Hematopoietic multipotent progenitor cell (in vitro differentiated cells): ENCODE measurements around the gene SEM1. TPM values are rescaled to one million over a fixed set of nuclear protein-coding genes. Genes with fewer than 3 reads are reported as not detected.
"Not testable (repeated sequence)": the region's sequence is repeated elsewhere in the genome, so short reads cannot be mapped to it uniquely, and the experiment has no call there.

Experiments
- DNase-seq, 3 donors: peaks; one replicate each; pipeline ENCODE4 v3.0.0-alpha.2; 2011 to 2015; ENCODE audit warnings: low read depth in 2 of 3, low spot score in 2 of 3
- total RNA-seq: library from RNA; depleted of rRNA; stranded (reverse); fragments of >200 nt; gene quantifications from one replicate; pipeline ENCODE4 v1.2.3, GENCODE V29; 2012

Gene SEM1
- 4.3 TPM for total RNA-seq

- DNase-seq, result peak; percentile 34 to 81 (median 80)
Measured at GRCh38 chr7:96709381-96710228, at the start of gene SEM1. SEM1 (minus strand) TSS chr7:96709846; CDS start chr7:96709763, 83 bp downstream.

- not testable (repeated sequence) for DNase-seq
Measured at GRCh38 chr7:96757880-96758279, 48.2 kb upstream of the SEM1 start.

GRCh38 chr7:96747418-96747940 is 37.8 kb upstream of the SEM1 start:
- no peak for DNase-seq

GRCh38 chr7:96740130-96740529 is 30.5 kb upstream of the SEM1 start:
- no peak for DNase-seq

- no peak for DNase-seq
Measured at GRCh38 chr7:96739609-96740008, 30.0 kb upstream of the SEM1 start.

GRCh38 chr7:96739167-96739566 is 29.5 kb upstream of the SEM1 start:
- DNase-seq, result no peak

GRCh38 chr7:96738705-96739104 is 29.1 kb upstream of the SEM1 start:
- DNase-seq, result no peak

- no peak for DNase-seq
Measured at GRCh38 chr7:96737545-96738050, 28.0 kb upstream of the SEM1 start.

GRCh38 chr7:96734343-96734742 is 24.7 kb upstream of the SEM1 start:
- no peak for DNase-seq

- no peak for DNase-seq
Measured at GRCh38 chr7:96729820-96730219, 20.2 kb upstream of the SEM1 start.

- DNase-seq, result no peak
Measured at GRCh38 chr7:96728139-96728538, 18.5 kb upstream of the SEM1 start.

- DNase-seq, result no peak
Measured at GRCh38 chr7:96727534-96728088, 18.0 kb upstream of the SEM1 start.

- no peak for DNase-seq
Measured at GRCh38 chr7:96723622-96724021, 14.0 kb upstream of the SEM1 start.

GRCh38 chr7:96722928-96723327 is 13.3 kb upstream of the SEM1 start:
- DNase-seq, result not testable (repeated sequence)

GRCh38 chr7:96720843-96721242 is 11.2 kb upstream of the SEM1 start:
- no peak for DNase-seq

GRCh38 chr7:96719164-96719563 is 9.5 kb upstream of the SEM1 start:
- no peak for DNase-seq

- no peak for DNase-seq
Measured at GRCh38 chr7:96718107-96719003, 8.7 kb upstream of the SEM1 start.

GRCh38 chr7:96713037-96713436 is 3.4 kb upstream of the SEM1 start:
- DNase-seq, result no peak

- DNase-seq, result no peak
Measured at GRCh38 chr7:96710544-96710943, 898 bp upstream of the SEM1 start.

- DNase-seq, result no peak
Measured at GRCh38 chr7:96708872-96709271, 774 bp downstream of the SEM1 start.
